Mesenchymal stem cell (in vitro differentiated cells and primary cell): ENCODE data around the gene PUM1.

Experiments used
- DNase-seq: peaks from one replicate; pipeline ENCODE4 v3.0.0-alpha.2; 2013
- H2AFZ ChIP-seq: one replicate; pipeline ENCODE4 v1.6.1; 2013; ENCODE audit warnings: low read depth, mild to moderate bottlenecking, control low read depth, inconsistent platforms, low read length, moderate library complexity
- H2AK5ac ChIP-seq: 2 replicates; pipeline ENCODE4 v1.6.1; 2013; ENCODE audit warnings: low read length, moderate library complexity, mild to moderate bottlenecking, inconsistent platforms; ENCODE audit not compliant: severe bottlenecking
- H2BK120ac ChIP-seq: one replicate; pipeline ENCODE4 v1.6.1; 2013; ENCODE audit warnings: low read depth, mild to moderate bottlenecking, inconsistent platforms, low read length, moderate library complexity
- H2BK12ac ChIP-seq, 2 experiments: one replicate each; pipeline ENCODE4 v1.6.1; 2013; ENCODE audit warnings: inconsistent platforms in 2 of 2, low read length in 2 of 2, mild to moderate bottlenecking in 2 of 2, moderate library complexity in 2 of 2, control low read depth in 1 of 2
- H2BK15ac ChIP-seq: one replicate; pipeline ENCODE4 v1.6.1; 2013; ENCODE audit warnings: mild to moderate bottlenecking, low read depth, inconsistent platforms; ENCODE audit not compliant: poor library complexity, severe bottlenecking
- H2BK5ac ChIP-seq: 2 replicates; pipeline ENCODE4 v1.6.1; 2013; ENCODE audit warnings: low read depth, mild to moderate bottlenecking, low read length, control low read depth, inconsistent platforms; ENCODE audit not compliant: poor library complexity, severe bottlenecking
- H3K14ac ChIP-seq, 2 experiments: one replicate each; pipeline ENCODE4 v1.6.1; 2013; ENCODE audit warnings: inconsistent platforms in 2 of 2, low read length in 2 of 2, control low read depth in 1 of 2, mild to moderate bottlenecking in 1 of 2, moderate library complexity in 1 of 2
- H3K18ac ChIP-seq, 2 experiments: one replicate each; pipeline ENCODE4 v1.6.1; 2013; ENCODE audit warnings: inconsistent platforms in 2 of 2, low read length in 2 of 2, control low read depth in 1 of 2, low read depth in 1 of 2, mild to moderate bottlenecking in 1 of 2
- H3K23ac ChIP-seq, 2 experiments: one replicate each; pipeline ENCODE4 v1.6.1; 2013; ENCODE audit warnings: inconsistent platforms in 2 of 2, low read length in 2 of 2, mild to moderate bottlenecking in 2 of 2, moderate library complexity in 2 of 2, control low read depth in 1 of 2
- H3K27ac ChIP-seq: 2 replicates; pipeline ENCODE4 v1.5.1; 2013; ENCODE audit warnings: mild to moderate bottlenecking, moderate library complexity, low read length, control low read depth, inconsistent platforms; ENCODE audit not compliant: poor library complexity, severe bottlenecking
- H3K27me3 ChIP-seq, 2 experiments: 2 replicates each; pipeline versions ENCODE4 v1.6.1 to v1.7.0; 2013; ENCODE audit warnings: low read length in 2 of 2, mild to moderate bottlenecking in 2 of 2, moderate library complexity in 2 of 2, control low read depth in 1 of 2, inconsistent platforms in 1 of 2; ENCODE audit not compliant: control insufficient read depth in 1 of 2, insufficient read depth in 1 of 2
- H3K36me3 ChIP-seq, 2 experiments: 2 replicates each; pipeline versions ENCODE4 v1.6.1 to v1.7.0; 2013; ENCODE audit warnings: low read length in 2 of 2, control low read depth in 1 of 2, inconsistent platforms in 1 of 2, low read depth in 1 of 2, mild to moderate bottlenecking in 1 of 2; ENCODE audit not compliant: insufficient read depth in 2 of 2, control insufficient read depth in 1 of 2
- H3K4ac ChIP-seq, 2 experiments: one replicate each; pipeline ENCODE4 v1.6.1; 2013; ENCODE audit warnings: inconsistent platforms in 2 of 2, low read length in 2 of 2, mild to moderate bottlenecking in 2 of 2, moderate library complexity in 2 of 2, control low read depth in 1 of 2, low read depth in 1 of 2
- H3K4me1 ChIP-seq: 2 replicates; pipeline ENCODE4 v1.6.1; 2013; ENCODE audit warnings: low read depth, low read length, control low read depth; ENCODE audit not compliant: control insufficient read depth, insufficient read depth
- H3K4me2 ChIP-seq: 2 replicates; pipeline ENCODE4 v1.6.1; 2013; ENCODE audit warnings: low read length, mild to moderate bottlenecking, inconsistent platforms; ENCODE audit not compliant: poor library complexity, severe bottlenecking
- H3K4me3 ChIP-seq, 2 experiments: 2 replicates each; pipeline versions ENCODE4 v1.5.1 to v1.7.0; 2013; ENCODE audit warnings: low read length in 2 of 2, mild to moderate bottlenecking in 2 of 2, control low read depth in 1 of 2, low read depth in 1 of 2; ENCODE audit not compliant: insufficient read depth in 1 of 2
- H3K79me1 ChIP-seq: replicated peaks from 2 replicates; pipeline ENCODE4 v1.6.1; 2013; ENCODE audit warnings: mild to moderate bottlenecking, control low read depth, low read length, inconsistent platforms; ENCODE audit not compliant: poor library complexity, severe bottlenecking
- H3K9ac ChIP-seq: 2 replicates; pipeline ENCODE4 v1.7.0; 2013; ENCODE audit warnings: mild to moderate bottlenecking, low read length, moderate library complexity
- H3K9me3 ChIP-seq: 2 replicates; pipeline ENCODE4 v1.7.0; 2013; ENCODE audit warnings: mild to moderate bottlenecking, low read length; ENCODE audit not compliant: control insufficient read depth
- H4K8ac ChIP-seq: one replicate; pipeline ENCODE4 v1.6.1; 2013; ENCODE audit warnings: inconsistent platforms, mild to moderate bottlenecking, low read length, moderate library complexity
- H4K91ac ChIP-seq: one replicate; pipeline ENCODE4 v1.6.1; 2013; ENCODE audit warnings: mild to moderate bottlenecking, low read length, inconsistent platforms
- WGBS: methylation state at CpG from one replicate; pipeline ENCODE4 v1.1.7; 2013; ENCODE audit warnings: mixed read lengths; 5-methylcytosine and 5-hydroxymethylcytosine counted together

PUM1 gene

DNA sequence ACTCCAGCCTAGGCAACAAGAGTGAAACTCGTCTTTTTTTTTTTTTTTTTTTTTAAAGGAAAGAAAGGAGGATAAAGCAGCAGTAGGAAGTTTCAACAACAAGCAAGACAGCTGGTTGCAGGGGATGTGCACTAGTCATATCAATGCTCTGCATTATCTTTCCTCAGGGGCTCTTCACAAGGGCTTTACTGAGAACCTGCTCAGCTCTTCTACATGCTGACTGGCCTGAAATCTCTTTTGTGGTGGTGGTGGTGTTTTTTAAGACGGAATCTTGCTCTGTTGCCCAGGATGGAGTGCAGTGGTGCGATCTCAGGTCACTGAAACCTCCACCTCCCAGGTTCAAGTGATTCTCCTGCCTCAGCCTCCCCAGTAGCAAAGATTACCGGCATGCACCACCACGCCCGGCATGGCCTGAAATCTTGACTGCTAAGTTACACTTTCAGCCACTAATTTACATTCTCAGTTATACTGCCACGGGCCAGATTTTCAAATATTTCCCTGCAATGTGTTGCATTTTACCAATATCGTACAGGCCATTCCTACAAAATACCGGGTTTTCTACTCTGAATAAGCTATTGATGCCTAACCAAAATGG is 68.0 kb downstream of the PUM1 start:
- Histone ChIP-seq H3K14ac (no peak overlapping the region), H2BK12ac (no peak overlapping the region), H3K9ac (no peak overlapping the region), H2BK15ac (no peak overlapping the region), H2BK5ac (no peak overlapping the region), H4K8ac (no peak overlapping the region), H3K4me1 (peaks cover 4% of the 10 kb centered on the region), H3K27me3 (no peaks in the 10 kb centered on the region), H3K36me3 (peaks cover 3 to 72% of the 10 kb centered on the region in 2 experiments), H3K23ac (no peak overlapping the region), H3K4me3 (no peak overlapping the region), H2BK120ac (no peak overlapping the region), H3K79me1 (peaks cover 8% of the 10 kb centered on the region), H3K4me2 (no peak overlapping the region), H2AK5ac (no peak overlapping the region), H4K91ac (no peak overlapping the region), H3K27ac (no peak overlapping the region), H3K9me3 (no peaks in the 10 kb centered on the region), H3K4ac (no peak overlapping the region), H2AFZ (no peak overlapping the region), H3K18ac (no peak overlapping the region)
- WGBS = 98% methylated on average over 7 of the region's 9 CpGs
- no peak for DNase-seq

DNA sequence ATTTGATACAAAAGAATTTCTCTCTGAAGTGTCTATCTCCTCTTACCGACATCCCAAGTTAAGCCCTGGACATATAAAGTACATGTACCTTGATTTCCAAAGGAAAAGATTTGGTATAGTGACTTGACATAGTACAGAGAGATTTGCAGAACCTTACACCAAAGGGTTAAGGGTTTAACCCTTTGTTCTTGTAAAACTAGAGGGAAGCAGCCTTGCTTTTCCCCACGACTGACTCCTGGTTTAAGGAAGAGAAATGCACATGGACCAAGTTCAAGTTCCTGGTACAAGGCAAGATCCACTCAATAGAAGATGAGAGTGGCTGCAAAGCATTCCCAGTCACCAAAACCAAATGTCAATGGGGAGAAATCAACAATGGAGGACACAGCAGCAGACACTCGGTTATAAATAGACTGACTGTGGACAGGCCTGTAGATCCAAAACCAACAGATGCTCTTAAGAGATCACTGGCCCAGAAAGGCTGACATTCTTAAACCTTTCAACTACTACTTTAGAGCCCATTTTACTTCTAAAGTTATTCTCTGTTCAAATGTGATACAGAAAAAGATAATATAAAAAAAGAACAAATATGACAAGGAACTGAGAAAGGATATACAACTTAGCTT is 69.4 kb downstream of the PUM1 start:
- Histone ChIP-seq H2AFZ (no peak overlapping the region), H3K18ac (no peak overlapping the region), H4K91ac (no peak overlapping the region), H2BK120ac (no peak overlapping the region), H3K23ac (no peak overlapping the region), H2BK12ac (no peak overlapping the region), H3K27me3 (no peaks in the 10 kb centered on the region), H3K14ac (no peak overlapping the region), H3K4me2 (no peak overlapping the region), H3K79me1 (peaks cover 10% of the 10 kb centered on the region), H3K4me1 (peaks cover 6% of the 10 kb centered on the region), H2BK15ac (no peak overlapping the region), H3K27ac (no peak overlapping the region), H2AK5ac (no peak overlapping the region), H3K4ac (no peak overlapping the region), H2BK5ac (no peak overlapping the region), H3K9me3 (no peaks in the 10 kb centered on the region), H4K8ac (no peak overlapping the region), H3K36me3 (peaks cover 9 to 77% of the 10 kb centered on the region in 2 experiments), H3K4me3 (no peak overlapping the region), H3K9ac (no peak overlapping the region)
- DNase-seq = no peak
- 71% methylated on average over 2 of the region's 3 CpGs for WGBS

DNA sequence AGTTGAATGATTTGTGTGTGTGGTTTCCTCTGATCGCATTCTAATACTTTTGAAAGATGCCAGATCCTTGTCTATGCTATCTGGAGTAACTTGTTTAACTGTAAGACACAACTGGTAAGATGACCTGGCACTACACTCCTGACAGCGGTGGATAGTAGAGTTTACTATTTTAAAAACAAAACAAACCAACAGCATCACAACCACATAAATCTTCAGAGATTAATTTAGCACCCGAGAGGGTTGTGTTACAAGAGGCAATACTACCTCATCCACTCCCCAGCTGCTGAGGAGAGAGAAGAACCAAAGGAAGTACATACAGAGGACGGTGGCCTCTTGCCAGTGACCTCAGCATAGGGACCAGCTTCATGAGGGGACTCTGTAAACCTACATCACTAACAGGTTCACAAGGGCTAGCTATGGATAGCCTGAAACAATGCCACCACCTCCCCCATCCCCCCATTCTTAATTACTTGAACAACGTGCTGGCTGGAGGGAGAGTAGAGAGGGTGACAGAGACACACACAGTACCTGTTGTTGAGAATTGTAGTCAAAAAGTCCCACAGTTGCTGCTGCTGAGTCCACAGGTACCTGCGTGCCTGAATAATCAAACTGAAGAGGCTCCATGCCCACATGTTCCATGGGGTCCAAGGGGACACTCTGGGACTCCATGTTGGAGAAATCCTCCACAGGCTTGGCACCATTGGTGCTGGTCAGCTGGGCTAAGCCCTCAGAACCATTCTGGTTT is 73.5 kb downstream of the PUM1 start:
- peak; percentile 65 for DNase-seq
- no peak overlapping the region for H2AK5ac ChIP-seq
- no peak overlapping the region for H3K9ac ChIP-seq
- H3K4ac ChIP-seq = no peak overlapping the region
- 45% methylated on average over 6 of the region's 6 CpGs for WGBS
- H3K4me3 ChIP-seq = no peak overlapping the region
- no peak overlapping the region for H4K91ac ChIP-seq
- no peak overlapping the region for H2AFZ ChIP-seq
- peaks cover 12 to 76% of the 10 kb centered on the region in 2 experiments for H3K36me3 ChIP-seq
- no peak overlapping the region for H2BK5ac ChIP-seq
- H3K79me1 ChIP-seq = peaks cover 2% of the 10 kb centered on the region
- peaks cover 7% of the 10 kb centered on the region for H3K4me1 ChIP-seq
- H3K23ac ChIP-seq = no peak overlapping the region
- no peak overlapping the region for H2BK12ac ChIP-seq
- no peak overlapping the region for H3K4me2 ChIP-seq
- H3K14ac ChIP-seq = no peak overlapping the region
- no peak overlapping the region for H3K18ac ChIP-seq
- H3K27ac ChIP-seq = no peak overlapping the region
- no peak overlapping the region for H2BK15ac ChIP-seq
- no peak overlapping the region for H2BK120ac ChIP-seq
- H3K27me3 ChIP-seq = no peaks in the 10 kb centered on the region
- H4K8ac ChIP-seq = no peak overlapping the region
- no peaks in the 10 kb centered on the region for H3K9me3 ChIP-seq

DNA sequence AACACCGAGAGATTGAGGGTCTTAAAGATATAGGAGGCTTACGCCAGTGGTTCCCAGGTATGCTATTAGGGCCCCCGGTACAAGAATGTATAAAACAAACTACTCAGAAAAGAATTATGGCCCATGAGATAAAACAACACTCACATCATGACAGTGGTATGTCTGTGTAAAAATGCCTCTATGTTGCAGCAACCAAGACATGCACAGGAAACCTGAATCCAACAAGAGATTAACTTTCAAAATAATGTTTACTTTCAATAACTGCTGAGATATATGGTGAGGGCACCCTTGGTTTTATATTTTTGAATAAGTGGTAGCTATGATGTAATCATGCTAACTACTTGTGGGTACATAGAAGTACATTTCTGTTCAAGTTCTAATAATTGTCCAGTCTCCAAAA is 74.9 kb downstream of the PUM1 start:
- 62% methylated on average over 3 of the region's 3 CpGs for WGBS
- peaks cover 2% of the 10 kb centered on the region for H3K79me1 ChIP-seq

More for the DNA sequence above, 74.9 kb downstream of the PUM1 start:
- no peak overlapping the region for H4K8ac ChIP-seq
- H2BK120ac ChIP-seq = no peak overlapping the region
- H3K4me1 ChIP-seq = peaks cover 7% of the 10 kb centered on the region
- no peak overlapping the region for H2BK5ac ChIP-seq
- H3K27me3 ChIP-seq = no peaks in the 10 kb centered on the region
- no peak overlapping the region for H2AFZ ChIP-seq
- H3K23ac ChIP-seq = no peak overlapping the region
- no peak overlapping the region for H3K27ac ChIP-seq
- H3K9ac ChIP-seq = no peak overlapping the region
- no peak overlapping the region for H3K4ac ChIP-seq
- H3K4me3 ChIP-seq = no peak overlapping the region
- no peak overlapping the region for H2BK15ac ChIP-seq
- no peak overlapping the region for H3K4me2 ChIP-seq
- H2BK12ac ChIP-seq = no peak overlapping the region
- no peak overlapping the region for H3K14ac ChIP-seq
- H3K18ac ChIP-seq = peak overlapping the region in 1 of 2 experiments; percentile 6
- peaks cover 15 to 62% of the 10 kb centered on the region in 2 experiments for H3K36me3 ChIP-seq
- H4K91ac ChIP-seq = no peak overlapping the region
- no peaks in the 10 kb centered on the region for H3K9me3 ChIP-seq
- no peak overlapping the region for H2AK5ac ChIP-seq
- peak; percentile 54 for DNase-seq
